HG03175 (cell line): ENCODE results near the gene KIAA1671.

Source experiments
- ATAC-seq: cut with Tn5 transposase; IDR thresholded peaks from one replicate; pipeline ENCODE4 v1.9.1; 2021; ENCODE audit warnings: mild to moderate bottlenecking, moderate library complexity; ENCODE audit not compliant: unreplicated experiment

The KIAA1671 gene

DNA sequence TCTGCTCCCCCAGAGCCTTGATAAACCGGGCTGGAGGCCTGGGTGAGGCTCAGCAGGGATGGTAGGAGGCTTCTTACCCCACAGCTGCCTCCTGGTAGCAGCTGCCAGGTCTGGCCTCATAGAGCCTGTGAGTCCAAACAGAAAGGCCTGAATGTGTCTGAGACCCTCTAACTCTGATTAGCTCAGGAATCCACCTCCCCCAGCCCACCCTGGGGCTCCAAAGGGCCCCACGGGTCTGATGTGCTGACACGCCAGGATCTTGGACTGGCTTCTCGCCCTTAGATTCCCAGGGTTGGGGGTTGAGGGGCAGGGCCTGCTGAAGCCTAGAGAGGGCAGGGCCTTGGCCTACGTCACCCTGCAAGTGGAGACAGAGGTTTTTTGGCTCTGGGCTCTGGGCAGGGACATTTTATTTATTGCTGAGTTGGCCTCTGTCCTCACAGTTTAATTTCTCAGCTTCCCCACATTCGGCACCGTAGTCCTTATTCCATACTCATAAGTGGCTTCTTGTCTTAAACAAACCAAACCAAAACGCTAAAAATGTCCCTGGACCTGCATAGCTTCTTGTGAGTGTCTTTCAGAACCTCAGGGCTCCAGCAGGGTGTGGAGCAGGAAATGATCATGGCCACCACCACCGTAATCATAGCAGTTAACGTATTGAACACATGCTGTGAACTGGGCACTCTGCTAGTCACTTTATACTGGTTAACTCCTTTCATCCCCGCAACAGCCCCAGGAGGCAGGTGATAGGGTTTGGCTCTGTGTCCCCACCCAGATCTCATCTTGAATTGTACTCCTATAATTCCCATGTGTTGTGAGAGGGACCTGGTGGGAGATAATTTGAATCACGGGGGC, 25.1 kb downstream of the KIAA1671 start:
- no peak for ATAC-seq

DNA sequence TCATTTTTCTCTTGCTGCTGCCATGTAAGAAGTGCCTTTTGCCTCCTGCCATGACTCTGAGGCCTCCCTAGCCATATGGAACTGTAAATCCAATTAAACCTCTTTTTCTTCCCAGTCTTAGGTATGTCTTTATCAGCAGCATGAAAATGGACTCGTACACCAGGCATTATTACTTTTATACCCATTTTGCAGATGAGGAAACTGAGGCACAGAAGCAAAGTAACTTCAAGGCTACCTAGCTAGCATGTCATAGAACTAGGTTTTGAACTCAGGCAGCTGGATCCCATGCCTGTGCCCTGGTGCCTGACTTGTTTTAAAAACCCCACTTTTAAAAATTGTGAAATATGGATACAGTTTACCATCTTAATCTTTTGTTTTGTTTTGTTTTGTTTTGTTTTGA, 25.8 kb downstream of the KIAA1671 start:
- ATAC-seq: no peak

DNA sequence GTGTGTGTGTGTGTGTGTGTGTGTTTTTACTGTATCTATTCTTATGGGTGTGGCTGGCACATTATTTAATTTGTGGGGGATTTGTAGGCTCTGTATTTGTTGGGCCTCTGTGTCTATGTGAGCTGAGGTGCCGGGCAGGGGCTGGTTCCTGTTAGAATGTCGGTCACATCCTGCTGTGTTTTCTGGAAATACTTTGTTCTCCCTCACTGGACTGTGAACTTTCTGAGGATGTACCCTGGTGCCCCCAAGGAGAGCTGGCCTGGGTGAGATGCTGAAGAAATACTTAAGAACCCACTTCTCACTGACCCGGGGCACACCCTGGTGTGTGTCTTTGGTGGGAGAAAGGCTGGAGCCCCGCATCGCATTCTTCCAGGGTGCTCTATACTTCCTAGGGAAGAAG, 28.6 kb downstream of the KIAA1671 start:
- ATAC-seq: no peak

DNA sequence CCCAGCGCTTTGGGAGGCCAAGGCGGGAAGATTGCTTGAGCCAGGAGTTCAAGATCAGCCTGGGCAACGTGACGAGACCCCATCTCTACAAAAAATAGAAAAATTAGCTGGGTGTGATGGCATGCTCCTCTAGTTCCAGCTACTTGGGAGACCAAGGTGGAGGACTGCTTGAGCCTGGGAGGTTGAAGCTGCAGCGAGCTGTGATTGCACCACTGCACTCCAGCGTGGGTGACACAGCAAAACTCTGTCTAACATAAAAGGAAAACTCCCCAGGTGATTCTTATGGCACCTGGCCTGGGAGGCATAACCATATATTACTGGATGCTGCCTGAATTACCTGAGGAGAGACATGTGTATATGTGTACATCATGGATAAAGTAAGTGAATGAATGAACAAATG, 29.1 kb downstream of the KIAA1671 start:
- no peak for ATAC-seq

DNA sequence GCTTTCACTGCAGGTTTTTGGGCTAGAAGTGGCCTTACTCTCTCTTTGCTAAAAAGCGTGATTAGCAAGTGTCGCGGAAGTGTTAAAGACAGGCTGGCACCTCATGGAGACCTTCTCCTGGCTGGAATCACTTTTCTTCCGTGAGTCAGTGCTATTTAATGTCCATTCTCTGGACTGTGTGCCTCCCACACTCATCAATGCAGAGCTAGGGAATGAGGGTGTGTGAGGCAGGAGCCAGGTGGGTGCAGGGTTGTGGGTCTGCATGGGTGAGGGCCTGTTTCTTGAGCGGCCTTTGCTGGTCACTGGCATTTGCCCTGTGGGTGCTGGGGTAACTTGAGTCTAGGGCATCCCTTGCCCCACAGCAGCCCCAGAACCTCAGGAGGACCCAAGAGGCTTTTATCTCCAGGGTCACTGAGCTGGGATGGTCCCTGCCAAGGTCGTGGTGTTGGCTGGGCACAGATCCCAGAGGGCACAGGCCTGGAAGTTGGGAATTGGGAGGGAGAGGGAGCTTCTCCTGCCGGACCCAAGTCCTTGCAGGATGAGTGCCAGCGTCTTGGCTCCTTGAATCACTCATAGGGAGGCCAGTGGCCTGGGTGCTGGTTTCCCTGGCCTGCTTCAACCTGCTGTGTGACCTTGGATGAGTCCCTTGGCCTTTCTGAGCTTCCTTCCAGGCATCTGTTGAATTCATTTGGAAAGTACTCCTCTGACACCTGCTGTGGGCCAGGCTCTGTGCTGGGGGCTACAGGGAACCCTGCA, 30.0 kb downstream of the KIAA1671 start:
- ATAC-seq: no peak

DNA sequence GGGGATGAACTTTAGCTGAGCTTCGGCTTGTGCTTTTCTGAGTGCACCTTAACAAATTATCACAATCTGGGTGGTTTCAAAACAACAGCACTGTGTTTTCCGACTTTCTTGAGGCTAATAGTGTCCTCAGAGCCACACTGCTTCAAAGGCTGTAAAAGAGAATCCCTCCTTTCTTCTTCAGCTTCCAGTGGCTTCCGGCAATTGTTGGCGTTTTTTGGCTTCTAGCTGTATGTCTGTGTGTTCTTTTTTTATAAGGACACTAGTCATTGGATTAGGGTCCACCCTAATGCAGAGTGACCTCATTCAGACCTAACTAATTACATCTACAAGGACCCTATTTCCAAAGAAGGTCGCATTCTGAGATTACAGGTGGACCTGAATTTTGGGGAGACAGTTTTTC, 30.6 kb downstream of the KIAA1671 start:
- ATAC-seq: no peak

DNA sequence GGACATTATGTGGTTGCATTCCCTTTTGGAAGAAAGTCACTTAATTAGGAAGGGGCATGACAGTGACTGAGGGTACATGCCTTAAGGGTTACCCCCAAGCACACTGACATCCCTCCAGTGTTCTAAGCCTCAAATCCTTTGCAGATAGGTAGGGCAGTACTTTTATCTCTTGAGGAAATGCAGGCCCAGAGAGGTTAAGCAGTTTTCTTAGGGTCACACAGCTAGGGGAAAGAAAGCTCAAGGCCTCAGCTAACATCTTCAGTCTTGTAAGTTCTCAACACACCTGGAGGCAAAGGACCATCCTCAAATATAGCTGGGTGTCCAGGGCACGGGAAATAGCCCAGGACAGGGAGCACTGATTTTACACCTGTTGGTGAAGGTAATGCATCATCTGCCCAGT, 31.6 kb downstream of the KIAA1671 start:
- ATAC-seq: no peak

DNA sequence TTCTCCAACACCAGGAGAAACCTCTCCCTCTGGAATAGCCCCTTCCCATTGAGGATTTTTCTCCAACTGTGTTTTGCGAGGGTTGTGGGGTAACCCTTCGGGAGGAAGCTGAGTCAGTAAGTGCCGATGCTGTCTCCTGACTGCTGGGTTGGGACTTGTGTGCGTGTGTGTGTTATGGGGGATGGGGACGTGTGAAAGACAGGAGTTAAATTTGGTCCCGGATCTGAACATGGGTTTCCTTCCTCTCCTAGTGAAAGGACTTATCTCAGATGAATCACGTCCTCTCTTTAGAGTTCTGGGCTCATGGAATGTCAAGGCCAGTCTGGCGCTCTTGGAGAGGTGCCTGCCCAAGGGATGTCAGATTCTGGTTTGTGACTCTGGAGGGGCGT, 33.3 kb downstream of the KIAA1671 start:
- ATAC-seq: no peak

DNA sequence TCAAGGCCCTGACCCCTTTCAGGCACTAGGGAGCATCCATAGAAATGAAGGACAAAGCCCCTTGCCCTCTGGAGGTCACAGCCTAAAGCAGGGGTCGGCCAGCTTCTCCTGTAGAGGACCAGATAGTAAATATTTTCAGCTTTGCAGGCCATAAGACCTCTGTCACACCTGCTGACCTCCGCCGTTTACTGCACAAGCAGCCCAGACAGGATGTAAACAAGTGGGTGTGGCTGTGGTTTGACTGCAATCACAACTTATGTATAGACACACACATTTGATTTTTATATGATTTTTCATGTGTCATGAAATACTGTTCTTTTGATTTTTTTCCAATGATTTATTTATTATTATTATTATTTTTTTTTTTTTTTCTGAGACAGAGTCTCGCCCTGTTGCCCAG, 34.3 kb downstream of the KIAA1671 start:
- no peak for ATAC-seq

DNA sequence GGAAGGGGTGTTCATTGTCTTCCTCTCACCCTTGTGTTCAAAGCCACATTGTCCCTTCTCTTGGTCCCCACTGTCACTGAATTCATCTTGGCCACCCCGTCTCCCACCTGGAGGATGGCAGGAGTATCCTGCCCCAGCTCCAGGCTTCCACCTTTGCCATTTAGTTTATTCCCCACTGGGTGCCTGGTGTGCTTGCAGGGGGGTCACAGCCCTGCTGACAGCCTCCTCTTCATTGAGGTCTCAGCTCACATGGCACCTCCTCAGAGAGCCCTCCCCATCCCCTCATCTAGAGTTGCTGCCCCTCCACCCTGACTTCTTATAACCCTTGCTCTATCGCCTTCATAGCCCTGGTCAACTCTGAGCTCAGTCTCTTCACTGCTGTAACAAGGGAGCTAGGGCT, 36.6 kb downstream of the KIAA1671 start:
- ATAC-seq: no peak

DNA sequence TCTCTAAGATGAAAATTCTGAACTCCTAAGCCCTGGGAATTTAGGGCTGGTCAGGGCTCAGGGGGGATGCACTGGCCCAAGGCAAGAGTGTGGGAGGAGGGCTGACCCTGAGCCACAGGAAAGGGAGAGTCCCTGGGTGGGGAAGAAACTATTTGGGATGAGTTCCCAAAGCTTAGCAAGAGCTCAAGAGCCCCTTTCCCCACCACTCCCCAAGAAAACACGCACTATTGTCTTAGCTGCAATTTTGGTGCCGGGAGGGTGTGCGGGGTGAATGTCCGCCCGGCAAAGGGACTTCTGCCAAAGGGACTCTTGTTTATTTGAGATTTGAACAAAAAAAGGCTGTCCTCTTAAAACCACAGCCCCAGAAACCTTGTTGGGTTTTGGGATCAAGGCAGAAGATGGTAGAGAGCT, 37.0 kb downstream of the KIAA1671 start:
- ATAC-seq: no peak

DNA sequence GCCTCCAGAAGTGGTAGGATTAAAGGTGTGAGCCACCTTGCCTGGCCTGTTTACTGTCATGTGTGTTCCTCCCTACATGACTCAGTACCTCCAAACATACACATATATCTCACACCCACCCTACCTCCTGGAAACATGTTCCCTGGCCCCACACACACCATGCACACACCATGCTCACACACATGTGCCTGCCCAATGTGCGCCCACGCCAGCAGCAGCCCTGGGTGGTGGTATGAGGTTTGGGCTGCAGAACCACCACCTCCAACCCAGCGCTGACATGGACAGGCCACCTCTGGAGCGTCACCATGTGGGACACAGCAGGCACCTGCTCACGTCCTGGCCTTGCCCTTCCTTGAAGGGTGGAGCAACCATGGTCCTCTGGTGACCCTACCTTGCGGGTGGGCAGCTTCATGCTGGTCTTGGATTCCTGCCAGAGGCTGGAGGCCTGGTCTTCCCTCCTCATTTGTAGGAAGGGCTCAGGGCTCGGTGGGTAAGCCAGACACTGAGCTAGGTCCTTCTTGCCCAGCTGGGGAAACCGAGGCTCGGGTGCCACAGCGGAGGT, 37.9 kb downstream of the KIAA1671 start:
- ATAC-seq: no peak

DNA sequence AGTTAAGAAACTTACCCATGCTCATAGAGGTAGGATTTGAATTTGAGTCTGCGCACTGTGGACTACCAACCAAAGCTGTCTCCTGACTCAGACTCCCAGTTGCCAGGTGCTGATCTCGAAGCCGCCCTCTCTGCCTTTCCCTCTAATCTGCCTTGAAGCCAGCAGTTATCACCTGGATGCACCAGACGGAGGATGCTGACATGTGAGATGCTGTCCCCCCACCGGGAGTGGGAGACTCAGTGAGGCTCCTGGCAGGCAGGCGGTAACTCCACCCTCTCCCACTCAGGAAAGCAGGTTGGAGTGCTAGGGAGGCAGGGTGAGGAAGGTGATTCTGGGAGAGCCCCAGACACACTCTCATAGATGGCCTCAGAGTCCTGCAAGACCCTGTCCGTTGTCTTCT, 40.4 kb downstream of the KIAA1671 start:
- ATAC-seq: no peak

DNA sequence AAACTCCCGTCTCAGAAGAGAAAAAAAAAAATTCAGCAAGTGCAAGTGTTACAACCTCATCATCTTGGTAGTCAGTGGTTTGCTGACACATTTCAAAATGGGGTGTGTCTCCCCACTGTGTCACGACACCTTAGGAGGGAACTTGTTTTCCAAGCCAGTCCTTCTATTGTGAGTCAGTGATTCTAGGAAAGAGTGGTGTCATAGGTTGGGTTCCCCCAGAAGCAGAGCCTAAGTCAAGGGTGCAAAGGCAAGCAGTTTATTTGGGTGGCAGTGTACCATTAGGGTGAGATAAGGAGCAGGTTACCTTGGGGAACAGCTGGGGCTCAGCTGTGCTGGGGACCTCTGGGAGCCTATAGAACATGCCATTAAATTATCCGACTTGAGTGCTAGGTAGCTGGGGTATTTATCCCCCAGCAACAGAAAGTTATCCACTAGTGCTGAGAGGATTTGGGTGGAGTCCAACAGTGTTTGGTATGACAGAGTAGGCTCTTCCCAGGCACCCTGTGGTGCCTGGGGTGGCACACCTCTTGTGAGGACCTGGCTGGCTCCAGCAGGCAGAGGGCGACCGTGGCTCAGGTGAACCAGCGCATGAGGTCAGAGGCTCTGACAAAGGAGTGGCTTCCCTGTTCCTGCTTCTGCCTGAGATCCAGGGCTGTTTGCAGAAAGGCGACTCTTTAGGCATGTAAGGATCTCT, 41.7 kb downstream of the KIAA1671 start:
- no peak for ATAC-seq

DNA sequence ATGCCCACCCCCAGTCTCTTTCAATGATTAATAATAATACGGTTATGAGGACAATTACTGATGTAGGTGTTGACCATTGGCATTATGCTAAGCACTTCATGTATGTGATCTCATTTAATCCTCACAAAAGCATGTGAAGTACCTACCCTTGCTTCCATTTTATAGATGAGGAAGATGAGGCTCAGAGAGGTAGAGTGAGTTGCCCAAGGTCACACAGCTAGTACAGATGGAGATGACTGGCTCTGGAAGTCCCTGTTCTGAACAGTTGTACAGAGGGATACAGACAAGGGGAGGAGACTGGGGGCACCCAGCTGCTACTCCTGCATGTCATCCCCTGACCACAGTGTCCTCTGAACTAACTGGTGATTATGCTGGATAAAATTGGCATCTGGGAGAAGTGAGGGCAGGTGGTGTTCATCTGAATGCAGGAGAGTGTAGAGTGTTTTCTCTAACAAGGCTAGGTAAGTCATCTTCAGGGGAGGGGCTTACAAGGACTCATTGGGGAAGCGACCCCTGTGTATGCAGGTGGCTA, 43.2 kb downstream of the KIAA1671 start:
- ATAC-seq: no peak

DNA sequence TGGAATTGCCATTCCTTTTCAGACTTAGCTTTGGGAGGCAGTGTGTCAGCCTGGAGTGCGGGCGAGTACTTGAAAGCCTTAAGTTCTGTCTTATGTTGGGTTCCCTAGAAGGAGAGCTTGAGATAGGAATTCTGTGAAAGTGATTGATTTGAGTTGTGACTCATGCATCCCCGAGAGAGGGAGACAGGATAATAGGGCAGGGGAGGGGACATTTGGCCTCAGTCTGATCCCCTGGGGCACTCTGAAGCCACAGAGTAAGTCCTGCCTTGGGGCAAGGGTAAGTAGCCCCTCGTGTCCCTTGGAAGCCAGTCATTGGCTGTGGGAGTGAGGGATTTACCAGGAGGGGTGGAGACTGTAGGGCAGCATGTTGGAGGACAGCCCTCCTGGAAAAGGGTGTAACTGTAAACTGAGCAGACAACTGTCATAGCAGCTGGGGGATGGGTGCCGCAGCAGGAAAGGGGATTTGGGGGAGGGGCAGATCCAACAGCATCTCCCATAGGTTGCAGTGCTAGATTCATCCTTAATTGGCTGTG, 44.0 kb downstream of the KIAA1671 start:
- no peak for ATAC-seq

DNA sequence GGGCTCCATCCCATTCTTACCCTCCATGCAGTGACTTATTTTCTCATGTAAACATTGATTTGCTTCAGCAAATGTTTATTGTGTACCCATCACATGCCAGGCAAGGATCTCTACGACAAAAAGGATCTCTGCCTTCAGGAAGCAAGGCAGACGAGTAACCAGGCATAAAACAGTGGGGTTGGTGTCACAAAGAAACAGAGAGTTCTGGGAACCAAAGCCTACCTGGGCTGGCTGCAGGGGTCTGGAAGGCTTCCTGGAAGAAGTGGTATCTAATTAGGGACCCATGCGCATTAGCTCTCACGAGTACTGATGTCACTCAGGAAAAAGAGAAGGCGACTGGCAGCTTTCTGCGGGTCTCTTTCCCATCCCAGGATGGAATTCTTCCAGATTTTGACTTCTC, 44.5 kb downstream of the KIAA1671 start:
- no peak for ATAC-seq

DNA sequence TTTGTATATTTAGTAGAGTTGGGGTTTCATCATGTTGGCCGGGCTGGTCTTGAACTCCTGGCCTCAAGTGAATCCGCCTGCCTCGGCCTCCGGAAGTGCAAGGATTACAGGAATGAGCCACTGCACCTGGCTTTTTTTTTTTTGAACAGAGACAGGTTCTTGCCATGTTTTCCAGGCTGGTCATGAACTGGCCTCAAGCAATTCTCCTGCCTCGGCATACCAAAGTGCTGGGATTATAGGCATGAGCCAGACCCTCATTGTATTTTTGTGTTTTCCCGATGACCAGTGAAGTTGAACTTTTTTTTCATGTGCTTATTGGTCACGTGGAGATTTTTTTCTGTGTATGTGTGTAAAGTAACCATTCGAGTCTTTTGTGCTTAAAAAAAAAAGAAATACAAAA, 48.2 kb downstream of the KIAA1671 start:
- ATAC-seq: no peak

DNA sequence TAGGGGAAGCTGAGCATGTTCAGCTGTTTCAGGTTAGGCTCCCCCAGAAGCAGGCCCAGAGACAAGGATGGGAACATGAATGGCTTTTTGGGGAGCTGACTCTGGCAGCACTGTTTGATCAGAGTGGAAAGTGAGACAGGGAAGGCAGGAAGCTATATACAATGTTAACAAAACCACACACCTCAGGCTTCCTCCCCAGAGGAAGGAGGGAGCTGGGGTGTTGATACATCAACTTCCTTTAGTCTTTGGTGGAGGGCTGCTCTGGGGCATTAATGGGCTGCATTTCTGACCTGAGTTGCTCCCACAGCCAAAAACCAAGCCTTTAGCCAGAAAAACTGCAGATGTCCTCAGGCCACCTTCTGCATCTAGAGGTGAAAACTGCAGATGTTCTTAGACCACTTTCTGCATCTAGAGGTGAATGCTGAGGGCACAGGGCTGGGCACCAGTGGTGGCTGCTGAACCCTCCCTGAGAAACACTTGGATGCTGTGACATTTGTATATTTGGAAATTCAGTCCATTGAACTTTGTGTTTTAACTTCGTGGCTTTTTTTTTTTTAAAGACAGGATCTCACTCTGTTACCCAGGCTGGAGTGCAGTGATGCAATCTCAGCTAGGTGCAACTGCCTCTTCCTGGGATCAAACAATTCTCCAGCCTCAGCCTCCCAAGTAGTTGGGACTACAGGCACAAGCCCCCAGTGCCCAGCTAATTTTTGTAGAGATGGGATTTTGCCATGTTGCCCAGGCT, 49.9 kb downstream of the KIAA1671 start:
- no peak for ATAC-seq

DNA sequence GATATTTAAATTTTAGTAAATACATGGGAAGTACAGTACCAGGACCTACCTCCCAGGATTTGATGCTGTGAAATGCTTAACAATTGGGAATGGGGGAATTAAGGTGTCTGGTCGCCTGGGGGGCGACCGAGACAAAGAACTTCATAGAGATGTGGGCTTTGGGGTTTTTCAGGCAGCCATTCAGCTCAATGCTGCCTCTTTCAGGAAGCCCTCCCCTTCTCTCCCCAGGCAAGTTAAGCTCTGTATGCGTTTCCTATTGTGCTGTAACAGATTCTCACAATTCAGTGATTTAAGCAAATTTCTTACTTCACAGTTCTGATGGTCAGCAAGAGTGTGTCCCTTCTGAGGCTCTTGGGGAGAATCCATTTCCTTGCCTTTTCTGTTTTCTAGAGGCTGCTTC, 53.8 kb downstream of the KIAA1671 start:
- ATAC-seq: no peak
